22Rv1 (cell line): ENCODE measurements around the gene TEN1.

ENCODE experiments used
- H3K27ac ChIP-seq: fragments of 450-650 bp; 2 replicates; pipeline ENCODE4 v1.5.1; 2017
- CTCF ChIP-seq: fragments of 450-650 bp; IDR thresholded peaks from 2 replicates; pipeline ENCODE4 v1.5.1; 2017; ENCODE audit warnings: mild to moderate bottlenecking
- ZFX ChIP-seq: fragments of 450-650 bp; IDR thresholded peaks from 2 replicates; pipeline ENCODE4 v1.6.1; 2017; ENCODE audit warnings: antibody characterized with exemption, borderline replicate concordance

TEN1 gene

GRCh38 chr17:75980188-75981018 lies 1.4 kb downstream of the TEN1 start:
- H3K27ac ChIP-seq = peak overlapping the region; percentile 96
- TF ChIP-seq CTCF = no peak
- no peak for TF ChIP-seq ZFX

- no peak overlapping the region for H3K27ac ChIP-seq
- TF ChIP-seq ZFX = no peak
- TF ChIP-seq CTCF = no peak
Observed at GRCh38 chr17:75981019-75981615, 2.1 kb downstream of the TEN1 start.

DNA sequence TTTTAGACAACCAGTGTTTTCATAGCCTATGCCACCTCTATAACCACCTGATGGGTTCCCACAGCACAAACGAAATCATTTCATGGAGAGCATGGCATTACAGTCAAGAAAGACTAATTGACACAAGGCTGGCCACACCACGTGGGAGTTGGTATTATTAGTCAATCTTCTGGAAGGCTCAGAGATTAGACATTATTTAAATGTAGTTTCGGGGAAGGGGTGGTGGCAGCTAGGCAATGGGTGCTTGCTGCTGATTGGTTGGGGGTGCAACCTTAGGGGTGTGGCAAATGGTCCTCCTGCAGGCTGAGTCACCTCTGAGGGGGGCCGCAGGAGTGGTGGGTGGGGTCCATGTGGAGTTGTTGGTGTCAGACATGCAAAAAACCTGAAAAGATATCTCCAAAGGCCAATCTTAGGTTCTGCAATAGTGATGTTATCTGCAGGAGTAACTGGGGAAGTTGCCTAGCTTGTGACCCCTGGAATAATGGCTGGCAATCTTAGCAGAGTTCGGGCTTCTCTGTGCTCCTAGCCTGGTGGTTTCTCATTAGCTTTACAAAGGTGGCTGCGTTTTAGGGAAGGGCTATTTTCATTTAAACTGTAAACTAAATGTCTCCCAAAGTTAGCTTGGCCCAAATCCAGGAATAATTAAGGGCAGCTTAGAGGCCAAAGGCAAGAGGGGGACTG lies 4.6 kb downstream of the TEN1 start:
- TF ChIP-seq CTCF (no peak), ZFX (no peak)
- H3K27ac ChIP-seq = no peak overlapping the region

DNA sequence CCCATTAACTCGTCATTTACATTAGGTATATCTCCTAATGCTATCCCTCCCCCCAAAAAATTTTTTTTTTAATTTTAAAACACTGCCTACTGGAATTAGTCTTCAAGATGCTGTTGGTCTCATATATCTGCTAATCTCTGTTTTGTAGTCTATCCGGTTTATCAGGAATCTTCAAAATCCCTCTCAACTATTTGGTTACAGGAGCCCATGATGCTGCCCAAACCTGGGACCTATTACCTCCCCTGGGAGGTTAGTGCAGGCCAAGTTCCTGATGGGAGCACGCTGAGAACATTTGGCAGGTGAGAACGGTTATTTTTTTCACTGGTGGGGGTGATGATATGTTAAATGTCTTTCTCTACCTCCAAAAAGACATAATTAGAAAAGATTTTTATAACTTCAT lies 6.9 kb downstream of the TEN1 start:
- TF ChIP-seq CTCF (no peak), ZFX (no peak)
- no peak overlapping the region for H3K27ac ChIP-seq

- H3K27ac ChIP-seq = no peak overlapping the region
- no peak for TF ChIP-seq CTCF
- no peak for TF ChIP-seq ZFX
Observed at GRCh38 chr17:75987041-75987440, 8.0 kb downstream of the TEN1 start.

- TF ChIP-seq CTCF (no peak), ZFX (no peak)
- H3K27ac ChIP-seq = no peak overlapping the region
Observed at GRCh38 chr17:75991396-75991795, 12.4 kb downstream of the TEN1 start.
